K562 (cell line): ENCODE measurements around the gene PAX8.

Experiments used
- ELF4 ChIP-seq: fragments of 450-650 bp; formaldehyde crosslinking; IDR thresholded peaks from 2 replicates; pipeline ENCODE4 v1.4.0; 2022; ENCODE audit warnings: missing genetic modification characterization
- ESRRA ChIP-seq: fragments of 450-650 bp; IDR thresholded peaks from 2 replicates; pipeline ENCODE4 v1.6.1; 2014; ENCODE audit warnings: low read depth, mild to moderate bottlenecking, moderate library complexity, borderline replicate concordance
- FOXA3 ChIP-seq, 2 experiments: fragments of 450-650 bp in 1 of 2; sonication (generic) in 1 of 2; formaldehyde crosslinking; IDR thresholded peaks in 1 of 2; conservative IDR thresholded peaks in 1 of 2; 2 replicates each; pipeline versions ENCODE4 v1.4.0 to v1.8.0; 2020 to 2022; ENCODE audit warnings: mild to moderate bottlenecking in 2 of 2, missing genetic modification reagents in 1 of 2
- HMBOX1 ChIP-seq: sonication (generic); IDR thresholded peaks from 2 replicates; pipeline ENCODE4 v1.6.1; 2016
- NFE2 ChIP-seq: IDR thresholded peaks from 2 replicates; pipeline ENCODE4 v1.6.1; 2014; ENCODE audit warnings: antibody characterized with exemption, low read depth
- SMC3 ChIP-seq: conservative IDR thresholded peaks from 2 replicates; pipeline ENCODE4 v1.6.1; 2011; ENCODE audit warnings: low read depth, low read length, improper control_type of control experiment; ENCODE audit not compliant: insufficient read depth
- THRA ChIP-seq: fragments of 450-650 bp; IDR thresholded peaks from 2 replicates; pipeline ENCODE4 v1.6.1; 2017; ENCODE audit warnings: mild to moderate bottlenecking, moderate library complexity
- ZNF57 ChIP-seq: fragments of 450-650 bp; formaldehyde crosslinking; IDR thresholded peaks from 2 replicates; pipeline ENCODE4 v1.4.0; 2020; ENCODE audit warnings: mild to moderate bottlenecking, moderate library complexity
- TF ChIP-seq, protein P1 (sequence below): sonication (generic); formaldehyde crosslinking; IDR thresholded peaks from 2 replicates; pipeline ENCODE4 v1.8.0; 2022; ENCODE audit warnings: missing genetic modification reagents, mild to moderate bottlenecking, borderline replicate concordance
- TF ChIP-seq, protein P2 (sequence below), 3 experiments: IDR thresholded peaks in 2 of 3; conservative IDR thresholded peaks in 1 of 3; 2 replicates each; pipeline ENCODE4 v1.5.1; 2011 to 2012; ENCODE audit warnings: low read length in 3 of 3, mild to moderate bottlenecking in 3 of 3, control low read depth in 2 of 3, improper control_type of control experiment in 1 of 3, inconsistent platforms in 1 of 3, low read depth in 1 of 3, mixed read lengths in 1 of 3, moderate library complexity in 1 of 3; ENCODE audit not compliant: insufficient read depth in 2 of 3

DNA sequence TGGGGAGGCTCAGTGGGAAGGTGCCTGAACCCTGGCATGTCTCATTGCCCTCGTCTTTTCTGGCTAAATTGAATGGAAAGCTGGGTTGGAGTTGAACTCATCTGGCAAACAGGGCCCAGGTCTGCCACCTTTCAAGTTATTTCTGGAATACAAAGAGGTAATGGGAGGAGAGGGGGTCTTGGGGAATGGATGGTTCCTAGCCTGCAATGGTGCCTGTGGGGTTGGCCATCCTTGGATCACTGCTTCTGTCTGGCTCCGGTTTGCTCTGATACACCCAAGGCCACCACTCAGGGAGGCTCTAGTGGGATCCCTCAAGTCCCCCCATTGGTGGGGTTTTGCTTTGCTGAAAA, 59.7 kb downstream of the PAX8 start:
- TF ChIP-seq, protein P1, sequence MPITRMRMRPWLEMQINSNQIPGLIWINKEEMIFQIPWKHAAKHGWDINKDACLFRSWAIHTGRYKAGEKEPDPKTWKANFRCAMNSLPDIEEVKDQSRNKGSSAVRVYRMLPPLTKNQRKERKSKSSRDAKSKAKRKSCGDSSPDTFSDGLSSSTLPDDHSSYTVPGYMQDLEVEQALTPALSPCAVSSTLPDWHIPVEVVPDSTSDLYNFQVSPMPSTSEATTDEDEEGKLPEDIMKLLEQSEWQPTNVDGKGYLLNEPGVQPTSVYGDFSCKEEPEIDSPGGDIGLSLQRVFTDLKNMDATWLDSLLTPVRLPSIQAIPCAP: no peak
- TF ChIP-seq THRA (no peak), FOXA3 (CRISPR knock-in tag; conservative IDR thresholded peaks at IDR 0.05 in 1 of 2, IDR thresholded peaks at IDR 0.05 in 1 of 2) (no peak), NFE2 (no peak), ELF4 (no peak), ESRRA (no peak), SMC3 (no peak), HMBOX1 (no peak), ZNF57 (CRISPR knock-in tag) (no peak)
- TF ChIP-seq, protein P2, sequence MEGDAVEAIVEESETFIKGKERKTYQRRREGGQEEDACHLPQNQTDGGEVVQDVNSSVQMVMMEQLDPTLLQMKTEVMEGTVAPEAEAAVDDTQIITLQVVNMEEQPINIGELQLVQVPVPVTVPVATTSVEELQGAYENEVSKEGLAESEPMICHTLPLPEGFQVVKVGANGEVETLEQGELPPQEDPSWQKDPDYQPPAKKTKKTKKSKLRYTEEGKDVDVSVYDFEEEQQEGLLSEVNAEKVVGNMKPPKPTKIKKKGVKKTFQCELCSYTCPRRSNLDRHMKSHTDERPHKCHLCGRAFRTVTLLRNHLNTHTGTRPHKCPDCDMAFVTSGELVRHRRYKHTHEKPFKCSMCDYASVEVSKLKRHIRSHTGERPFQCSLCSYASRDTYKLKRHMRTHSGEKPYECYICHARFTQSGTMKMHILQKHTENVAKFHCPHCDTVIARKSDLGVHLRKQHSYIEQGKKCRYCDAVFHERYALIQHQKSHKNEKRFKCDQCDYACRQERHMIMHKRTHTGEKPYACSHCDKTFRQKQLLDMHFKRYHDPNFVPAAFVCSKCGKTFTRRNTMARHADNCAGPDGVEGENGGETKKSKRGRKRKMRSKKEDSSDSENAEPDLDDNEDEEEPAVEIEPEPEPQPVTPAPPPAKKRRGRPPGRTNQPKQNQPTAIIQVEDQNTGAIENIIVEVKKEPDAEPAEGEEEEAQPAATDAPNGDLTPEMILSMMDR (IDR thresholded peaks at IDR 0.05 in 2 of 3, conservative IDR thresholded peaks at IDR 0.05 in 1 of 3; ENCODE audit: insufficient read depth in 2 of 3, low read depth in 1 of 3, low read length in 3 of 3): no peak
